SK-N-SH treated with all-trans-retinoic acid at 6 μM for 48 hours (cell line): ENCODE results near the gene P2RY6.

Experiments used
- ARNTL ChIP-seq: fragments of 450-650 bp; formaldehyde crosslinking; IDR thresholded peaks from 2 replicates; pipeline ENCODE4 v1.5.0; 2020; ENCODE audit warnings: low read depth, mild to moderate bottlenecking, moderate library complexity, borderline replicate concordance
- OSR1 ChIP-seq: fragments of 250-450 bp; sonication (Bioruptor Pico); IDR thresholded peaks from 2 replicates; pipeline ENCODE4 v1.8.0; 2022; ENCODE audit warnings: moderate library complexity, mild to moderate bottlenecking, inconsistent platforms
- SNAI2 ChIP-seq: fragments of 250-450 bp; sonication (Bioruptor Pico); IDR thresholded peaks from 2 replicates; pipeline ENCODE4 v1.5.0; 2020; ENCODE audit warnings: mild to moderate bottlenecking, moderate library complexity
- ZNF565 ChIP-seq: fragments of 450-650 bp; formaldehyde crosslinking; conservative IDR thresholded peaks from 2 replicates; pipeline ENCODE4 v1.5.0; 2020; ENCODE audit warnings: low read depth, mild to moderate bottlenecking, moderate library complexity
- TF ChIP-seq, protein P1 (sequence below): fragments of 250-450 bp; sonication (Bioruptor Pico); IDR thresholded peaks from 2 replicates; pipeline ENCODE4 v1.5.1; 2021; ENCODE audit warnings: mild to moderate bottlenecking, moderate library complexity
- TF ChIP-seq, protein P2 (sequence below): fragments of 250-450 bp; sonication (Bioruptor Pico); IDR thresholded peaks from 2 replicates; pipeline ENCODE4 v1.8.0; 2020; ENCODE audit warnings: mild to moderate bottlenecking, moderate library complexity, borderline replicate concordance
- TF ChIP-seq, protein P3 (sequence below): fragments of 250-450 bp; sonication (Bioruptor Pico); IDR thresholded peaks from 2 replicates; pipeline ENCODE4 v1.5.1; 2020; ENCODE audit warnings: low read depth, mild to moderate bottlenecking, moderate library complexity

DNA sequence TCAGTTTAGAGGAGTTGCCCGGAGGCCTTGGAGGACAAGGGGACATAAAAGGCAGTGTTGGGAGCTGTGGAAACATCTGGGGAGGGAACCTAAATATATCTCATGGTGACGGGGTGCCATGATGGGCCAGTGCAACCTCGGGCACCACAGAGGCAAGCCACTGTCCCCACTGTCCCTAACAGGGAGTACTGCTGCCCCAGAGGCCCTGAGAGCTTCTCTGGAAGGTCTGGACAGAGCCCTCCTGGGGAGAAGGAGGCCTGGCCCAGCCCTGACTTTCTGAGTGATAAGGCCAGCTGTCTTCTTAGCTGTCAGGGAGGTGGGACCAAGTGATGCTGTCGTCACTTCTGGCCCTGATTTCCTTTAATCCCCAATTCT is 5.5 kb upstream of the P2RY6 start:
- TF ChIP-seq, protein P1, sequence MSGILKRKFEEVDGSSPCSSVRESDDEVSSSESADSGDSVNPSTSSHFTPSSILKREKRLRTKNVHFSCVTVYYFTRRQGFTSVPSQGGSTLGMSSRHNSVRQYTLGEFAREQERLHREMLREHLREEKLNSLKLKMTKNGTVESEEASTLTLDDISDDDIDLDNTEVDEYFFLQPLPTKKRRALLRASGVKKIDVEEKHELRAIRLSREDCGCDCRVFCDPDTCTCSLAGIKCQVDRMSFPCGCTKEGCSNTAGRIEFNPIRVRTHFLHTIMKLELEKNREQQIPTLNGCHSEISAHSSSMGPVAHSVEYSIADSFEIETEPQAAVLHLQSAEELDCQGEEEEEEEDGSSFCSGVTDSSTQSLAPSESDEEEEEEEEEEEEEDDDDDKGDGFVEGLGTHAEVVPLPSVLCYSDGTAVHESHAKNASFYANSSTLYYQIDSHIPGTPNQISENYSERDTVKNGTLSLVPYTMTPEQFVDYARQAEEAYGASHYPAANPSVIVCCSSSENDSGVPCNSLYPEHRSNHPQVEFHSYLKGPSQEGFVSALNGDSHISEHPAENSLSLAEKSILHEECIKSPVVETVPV (CRISPR knock-in tag): no peak
- TF ChIP-seq SNAI2 (CRISPR knock-in tag): no peak
- TF ChIP-seq ZNF565 (CRISPR knock-in tag): no peak
- TF ChIP-seq, protein P2, sequence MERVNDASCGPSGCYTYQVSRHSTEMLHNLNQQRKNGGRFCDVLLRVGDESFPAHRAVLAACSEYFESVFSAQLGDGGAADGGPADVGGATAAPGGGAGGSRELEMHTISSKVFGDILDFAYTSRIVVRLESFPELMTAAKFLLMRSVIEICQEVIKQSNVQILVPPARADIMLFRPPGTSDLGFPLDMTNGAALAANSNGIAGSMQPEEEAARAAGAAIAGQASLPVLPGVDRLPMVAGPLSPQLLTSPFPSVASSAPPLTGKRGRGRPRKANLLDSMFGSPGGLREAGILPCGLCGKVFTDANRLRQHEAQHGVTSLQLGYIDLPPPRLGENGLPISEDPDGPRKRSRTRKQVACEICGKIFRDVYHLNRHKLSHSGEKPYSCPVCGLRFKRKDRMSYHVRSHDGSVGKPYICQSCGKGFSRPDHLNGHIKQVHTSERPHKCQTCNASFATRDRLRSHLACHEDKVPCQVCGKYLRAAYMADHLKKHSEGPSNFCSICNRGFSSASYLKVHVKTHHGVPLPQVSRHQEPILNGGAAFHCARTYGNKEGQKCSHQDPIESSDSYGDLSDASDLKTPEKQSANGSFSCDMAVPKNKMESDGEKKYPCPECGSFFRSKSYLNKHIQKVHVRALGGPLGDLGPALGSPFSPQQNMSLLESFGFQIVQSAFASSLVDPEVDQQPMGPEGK (CRISPR knock-in tag): no peak
- no peak for TF ChIP-seq ARNTL (CRISPR knock-in tag)
- no peak for TF ChIP-seq OSR1 (CRISPR knock-in tag)
- TF ChIP-seq, protein P3, sequence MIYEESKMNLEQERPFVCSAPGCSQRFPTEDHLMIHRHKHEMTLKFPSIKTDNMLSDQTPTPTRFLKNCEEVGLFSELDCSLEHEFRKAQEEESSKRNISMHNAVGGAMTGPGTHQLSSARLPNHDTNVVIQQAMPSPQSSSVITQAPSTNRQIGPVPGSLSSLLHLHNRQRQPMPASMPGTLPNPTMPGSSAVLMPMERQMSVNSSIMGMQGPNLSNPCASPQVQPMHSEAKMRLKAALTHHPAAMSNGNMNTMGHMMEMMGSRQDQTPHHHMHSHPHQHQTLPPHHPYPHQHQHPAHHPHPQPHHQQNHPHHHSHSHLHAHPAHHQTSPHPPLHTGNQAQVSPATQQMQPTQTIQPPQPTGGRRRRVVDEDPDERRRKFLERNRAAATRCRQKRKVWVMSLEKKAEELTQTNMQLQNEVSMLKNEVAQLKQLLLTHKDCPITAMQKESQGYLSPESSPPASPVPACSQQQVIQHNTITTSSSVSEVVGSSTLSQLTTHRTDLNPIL (CRISPR knock-in tag): no peak
